Colonic mucosa (tissue), 4 donors: Measurements from ENCODE around the gene IFNA1. TPM values are rescaled to one million over a fixed set of nuclear protein-coding genes. Genes with fewer than 3 reads are reported as not detected.
"Not testable (repeated sequence)": the region's sequence is repeated elsewhere in the genome, so short reads cannot be mapped to it uniquely, and the experiment has no call there.

Source experiments
- DNase-seq: peaks from one replicate; pipeline ENCODE4 v3.0.0-alpha.2; 2020
- H3K27ac ChIP-seq: fragments of 200-600 bp; one replicate; pipeline ENCODE4 v1.8.0; 2021
- H3K27me3 ChIP-seq: fragments of 200-600 bp; one replicate; pipeline ENCODE4 v1.8.0; 2021
- H3K36me3 ChIP-seq: fragments of 200-600 bp; one replicate; pipeline ENCODE4 v1.8.0; 2021
- H3K4me1 ChIP-seq: fragments of 200-600 bp; one replicate; pipeline ENCODE4 v1.8.0; 2021; ENCODE audit warnings: mild to moderate bottlenecking
- H3K4me3 ChIP-seq: fragments of 200-600 bp; one replicate; pipeline ENCODE4 v1.8.0; 2021
- H3K9ac ChIP-seq, 2 donors: one replicate each; pipeline ENCODE4 v1.7.0; 2013; ENCODE audit warnings: control low read depth in 2 of 2, low read depth in 2 of 2, low read length in 2 of 2
- H3K9me3 ChIP-seq: fragments of 200-600 bp; one replicate; pipeline ENCODE4 v1.8.0; 2021
- intact Hi-C: fragments of 100-400 bp; cut with DNase I; formaldehyde crosslinking; loops from one replicate; pipeline ENCODE4 v1.14.1; 2022
- total RNA-seq, 2 donors: library from RNA; stranded (reverse); fragmentation: NEBNext Ultra II Directional in 1 of 2; extraction: Animal tissue kit (Norgen Biotek cat#: 25700) in 1 of 2; gene quantifications; one replicate each; pipeline ENCODE4 v1.2.1, GENCODE V29; 2021
- TF ChIP-seq, protein P1 (sequence below): fragments of 200-600 bp; IDR thresholded peaks from one replicate; pipeline ENCODE4 v1.8.0; 2022; ENCODE audit warnings: antibody characterized with exemption, mild to moderate bottlenecking
- donor health status: healthy.
- donor health status: DM: no; HTN: no; CAD: no.
- donor health status: DM: no; HTN: no; CAD: no.

The IFNA1 gene
- total RNA-seq, 2 donors from 2014 or later = not detected

GRCh38 chr9:21432672-21433425 lies 7.4 kb upstream of the IFNA1 start:
- H3K27me3 ChIP-seq = no peaks in the 10 kb centered on the region
- intact Hi-C loops = no loop called here
- no peaks in the 10 kb centered on the region for H3K9me3 ChIP-seq
- no peak overlapping the region for H3K9ac ChIP-seq
- no peak overlapping the region for H3K4me3 ChIP-seq
- TF ChIP-seq, protein P1, sequence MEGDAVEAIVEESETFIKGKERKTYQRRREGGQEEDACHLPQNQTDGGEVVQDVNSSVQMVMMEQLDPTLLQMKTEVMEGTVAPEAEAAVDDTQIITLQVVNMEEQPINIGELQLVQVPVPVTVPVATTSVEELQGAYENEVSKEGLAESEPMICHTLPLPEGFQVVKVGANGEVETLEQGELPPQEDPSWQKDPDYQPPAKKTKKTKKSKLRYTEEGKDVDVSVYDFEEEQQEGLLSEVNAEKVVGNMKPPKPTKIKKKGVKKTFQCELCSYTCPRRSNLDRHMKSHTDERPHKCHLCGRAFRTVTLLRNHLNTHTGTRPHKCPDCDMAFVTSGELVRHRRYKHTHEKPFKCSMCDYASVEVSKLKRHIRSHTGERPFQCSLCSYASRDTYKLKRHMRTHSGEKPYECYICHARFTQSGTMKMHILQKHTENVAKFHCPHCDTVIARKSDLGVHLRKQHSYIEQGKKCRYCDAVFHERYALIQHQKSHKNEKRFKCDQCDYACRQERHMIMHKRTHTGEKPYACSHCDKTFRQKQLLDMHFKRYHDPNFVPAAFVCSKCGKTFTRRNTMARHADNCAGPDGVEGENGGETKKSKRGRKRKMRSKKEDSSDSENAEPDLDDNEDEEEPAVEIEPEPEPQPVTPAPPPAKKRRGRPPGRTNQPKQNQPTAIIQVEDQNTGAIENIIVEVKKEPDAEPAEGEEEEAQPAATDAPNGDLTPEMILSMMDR = no peak
- no peak overlapping the region for H3K27ac ChIP-seq
- DNase-seq = no peak
- no peaks in the 10 kb centered on the region for H3K36me3 ChIP-seq
- no peaks in the 10 kb centered on the region for H3K4me1 ChIP-seq

DNA sequence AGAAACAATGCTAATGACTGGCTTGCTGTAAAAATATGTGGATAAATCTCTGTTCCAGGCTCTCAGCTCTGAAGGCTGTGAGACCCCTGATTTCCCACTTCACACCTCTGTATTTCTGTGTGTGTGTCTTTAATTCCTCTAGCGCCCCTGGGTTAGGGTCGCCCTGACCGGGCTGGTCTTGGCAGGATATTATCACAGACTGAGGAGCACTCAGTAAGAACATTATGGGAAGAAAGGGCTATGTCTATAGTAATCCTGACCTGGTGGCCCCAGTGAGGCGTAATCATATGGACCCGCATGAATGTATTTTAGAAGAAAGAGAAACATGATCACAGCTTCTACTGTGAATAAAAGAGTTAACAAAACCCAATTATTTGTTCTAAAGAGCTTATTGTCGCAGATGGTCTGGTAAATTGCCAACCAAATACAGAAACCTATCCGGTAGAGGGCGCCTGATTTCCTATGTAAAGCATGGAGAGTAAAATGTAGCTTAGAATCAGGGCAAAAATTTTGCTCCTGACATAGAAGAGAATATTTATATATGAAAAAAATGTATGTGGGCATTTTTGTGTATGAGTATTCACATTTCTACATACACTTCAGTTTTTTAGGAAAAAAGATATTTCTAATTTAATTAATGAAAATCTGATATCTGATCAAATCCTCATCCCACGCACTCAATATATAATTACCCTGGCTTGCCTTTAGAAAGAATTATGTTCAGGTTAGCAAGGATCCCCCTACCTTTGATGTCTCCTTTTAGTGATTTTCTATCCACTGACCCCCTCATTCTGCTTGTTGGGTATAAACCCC lies 5.8 kb upstream of the IFNA1 start:
- Histone ChIP-seq H3K36me3 (no peaks in the 10 kb centered on the region), H3K27me3 (no peaks in the 10 kb centered on the region)
- DNase-seq = peak; percentile 57

GRCh38 chr9:21435015-21435383 lies 5.2 kb upstream of the IFNA1 start:
- H3K36me3 ChIP-seq, H3K4me1 ChIP-seq, DNase-seq, intact Hi-C loops, H3K9me3 ChIP-seq, H3K27ac ChIP-seq, H3K27me3 ChIP-seq, H3K9ac ChIP-seq, H3K4me3 ChIP-seq: not testable (repeated sequence)

More for the DNA sequence above, 5.8 kb upstream of the IFNA1 start:
- TF ChIP-seq, protein P1 = peak; percentile 30
- H3K4me3 ChIP-seq = no peak overlapping the region
- intact Hi-C loops = no loop called here
- no peak overlapping the region for H3K27ac ChIP-seq
- no peaks in the 10 kb centered on the region for H3K4me1 ChIP-seq
- no peak overlapping the region for H3K9ac ChIP-seq
- no peaks in the 10 kb centered on the region for H3K9me3 ChIP-seq

GRCh38 chr9:21443849-21444625 lies 3.8 kb downstream of the IFNA1 start:
- no peak overlapping the region for H3K27ac ChIP-seq
- no peaks in the 10 kb centered on the region for H3K36me3 ChIP-seq
- H3K4me1 ChIP-seq = no peaks in the 10 kb centered on the region
- no peak overlapping the region for H3K4me3 ChIP-seq
- intact Hi-C loops = no loop called here
- TF ChIP-seq, protein P1 = no peak
- H3K27me3 ChIP-seq = no peaks in the 10 kb centered on the region
- H3K9me3 ChIP-seq = no peaks in the 10 kb centered on the region
- no peak for DNase-seq
- no peak overlapping the region for H3K9ac ChIP-seq

DNA sequence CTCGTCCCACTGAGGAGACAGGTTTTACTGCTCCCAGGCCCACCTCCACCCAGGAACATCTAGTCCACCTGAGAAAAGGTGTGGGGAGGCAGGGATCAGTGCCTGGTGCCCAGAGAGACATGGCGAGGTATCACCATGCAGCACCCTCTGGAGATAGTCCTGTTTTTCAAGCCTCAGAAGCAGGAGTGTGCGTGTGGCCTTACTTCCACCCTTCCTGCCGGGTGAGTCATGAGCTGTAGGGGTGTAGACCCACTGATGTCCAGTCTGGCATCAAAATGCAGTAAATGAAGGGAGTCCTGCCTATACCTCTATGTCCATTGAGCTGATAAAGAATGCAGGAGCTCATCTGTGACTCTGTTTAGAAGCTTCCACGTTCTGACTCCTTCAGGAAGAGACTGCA lies 9.1 kb downstream of the IFNA1 start:
- H3K9me3 ChIP-seq, H3K4me3 ChIP-seq, H3K36me3 ChIP-seq, H3K27me3 ChIP-seq, H3K27ac ChIP-seq, H3K4me1 ChIP-seq, intact Hi-C loops, DNase-seq, H3K9ac ChIP-seq: not testable (repeated sequence)

- Histone ChIP-seq H3K9me3 (no peaks in the 10 kb centered on the region), H3K9ac (no peak overlapping the region), H3K27ac (no peak overlapping the region), H3K4me3 (no peak overlapping the region), H3K36me3 (no peaks in the 10 kb centered on the region), H3K27me3 (no peaks in the 10 kb centered on the region), H3K4me1 (no peaks in the 10 kb centered on the region)
- DNase-seq = no peak
- intact Hi-C loops = loop anchor here (10.0 kb wide), 1 partner anchor 196 kb away; no protein-coding TSS in a partner anchor
- TF ChIP-seq, protein P1 = no peak
These were observed 10.6 kb downstream of the IFNA1 start for GRCh38 chr9:21450733-21451394.
